ENCODE measurements around the gene TMSB4X. TPM values are rescaled to one million over a fixed set of nuclear protein-coding genes. Genes with fewer than 3 reads are reported as not detected.

The TMSB4X gene
- total and polyA plus RNA-seq, 2 donors (not counting 3 experiments of a cell fraction or from before 2014, with no cell fraction given), result 4,136 to 6,858 TPM

GRCh38 chrX:13009844-13010243 lies 34.9 kb downstream of the TMSB4X start:
- intact Hi-C loops (cut with micrococcal nuclease), result no loop called here
- Histone ChIP-seq H3K27me3 (ENCODE audit: control insufficient read depth in 2 of 2, insufficient read depth in 2 of 2, low read length in 2 of 2) (no peaks in the 10 kb centered on the region), H3K27ac (ENCODE audit: insufficient read depth, low read depth, low read length) (no peak overlapping the region), H2AFZ (ENCODE audit: low read depth, low read length) (no peak overlapping the region), H3K4me1 (ENCODE audit: control insufficient read depth, extremely low read depth, insufficient read depth, low read length) (peaks cover 3% of the 10 kb centered on the region), H3K9ac (replicated peaks; ENCODE audit: extremely low read depth, insufficient read depth, low read length) (no peak overlapping the region), H3K4me2 (ENCODE audit: insufficient read depth, low read length) (no peak overlapping the region), H4K20me1 (replicated peaks; ENCODE audit: control insufficient read depth, extremely low read depth, insufficient read depth, low read length) (no peaks in the 10 kb centered on the region), H3K9me1 (replicated peaks; ENCODE audit: control insufficient read depth, extremely low read depth, insufficient read depth, low read length) (no peaks in the 10 kb centered on the region), H3K9me3 (replicated peaks; ENCODE audit: control insufficient read depth, insufficient read depth, low read length) (no peaks in the 10 kb centered on the region), H3K36me3 (ENCODE audit: control insufficient read depth in 2 of 2, extremely low read depth in 1 of 2, insufficient read depth in 2 of 2, low read length in 2 of 2) (no peaks in the 10 kb centered on the region), H3K79me2 (ENCODE audit: control insufficient read depth, insufficient read depth, low read length) (no peaks in the 10 kb centered on the region), H3K4me3 (replicated peaks in 1 of 3; ENCODE audit: insufficient read depth in 1 of 3, low read depth in 1 of 3, low read length in 3 of 3) (no peak overlapping the region)
- TF ChIP-seq MAX (IDR thresholded peaks at IDR 0.05; ENCODE audit: insufficient read depth, insufficient read length) (no peak), MYC (IDR thresholded peaks at IDR 0.05; ENCODE audit: low read depth, low read length) (no peak)
- ChIA-PET POLR2A (no interaction called here), CTCF (interaction anchor here (1.0 kb wide), 1 partner anchor 19 kb away, joined by 4 read pairs; no protein-coding TSS in a partner anchor)
- dilution Hi-C loops (cut with MboI; ENCODE audit: extremely low pct_ligation_motif_present, low sequenced_read_pairs), result no loop called here
- no TSS peak for BruUV-seq (replicated peaks)
- DNase-seq (ENCODE audit: low read depth, low spot score) (no peak), FAIRE-seq (no peak)

- Histone ChIP-seq H3K27me3 (ENCODE audit: control insufficient read depth in 2 of 2, insufficient read depth in 2 of 2, low read length in 2 of 2) (no peaks in the 10 kb centered on the region), H3K4me1 (ENCODE audit: control insufficient read depth, extremely low read depth, insufficient read depth, low read length) (peaks cover 3% of the 10 kb centered on the region), H4K20me1 (replicated peaks; ENCODE audit: control insufficient read depth, extremely low read depth, insufficient read depth, low read length) (no peaks in the 10 kb centered on the region), H3K27ac (ENCODE audit: insufficient read depth, low read depth, low read length) (no peak overlapping the region), H2AFZ (ENCODE audit: low read depth, low read length) (no peak overlapping the region), H3K4me2 (ENCODE audit: insufficient read depth, low read length) (no peak overlapping the region), H3K9ac (replicated peaks; ENCODE audit: extremely low read depth, insufficient read depth, low read length) (no peak overlapping the region), H3K9me1 (replicated peaks; ENCODE audit: control insufficient read depth, extremely low read depth, insufficient read depth, low read length) (no peaks in the 10 kb centered on the region), H3K4me3 (replicated peaks in 1 of 3; ENCODE audit: insufficient read depth in 1 of 3, low read depth in 1 of 3, low read length in 3 of 3) (no peak overlapping the region), H3K79me2 (ENCODE audit: control insufficient read depth, insufficient read depth, low read length) (no peaks in the 10 kb centered on the region), H3K9me3 (replicated peaks; ENCODE audit: control insufficient read depth, insufficient read depth, low read length) (no peaks in the 10 kb centered on the region), H3K36me3 (ENCODE audit: control insufficient read depth in 2 of 2, extremely low read depth in 1 of 2, insufficient read depth in 2 of 2, low read length in 2 of 2) (no peaks in the 10 kb centered on the region)
- POLR2A ChIA-PET, result no interaction called here
- no peak for DNase-seq (ENCODE audit: low read depth, low spot score)
- intact Hi-C loops (cut with micrococcal nuclease), result no loop called here
- CTCF ChIA-PET, result interaction anchor here (1.0 kb wide), 1 partner anchor 18 kb away, joined by 4 read pairs; no protein-coding TSS in a partner anchor
- TF ChIP-seq POLR2A (IDR thresholded peaks at IDR 0.05; ENCODE audit: low read depth, low read length) (no peak), JUN (IDR thresholded peaks at IDR 0.05; ENCODE audit: borderline replicate concordance, insufficient read depth, insufficient read length, low read depth) (no peak), MAX (IDR thresholded peaks at IDR 0.05; ENCODE audit: insufficient read depth, insufficient read length) (no peak), GATA2 (IDR thresholded peaks at IDR 0.05; ENCODE audit: insufficient read depth, insufficient read length, low read depth, low read length) (no peak), CTCF (IDR thresholded peaks at IDR 0.05; ENCODE audit: extremely low read depth in 1 of 2, insufficient read depth in 1 of 2, low read depth in 1 of 2, low read length in 2 of 2) (no peak), FOS (IDR thresholded peaks at IDR 0.05; ENCODE audit: borderline replicate concordance, insufficient read depth, low read length) (no peak), MYC (IDR thresholded peaks at IDR 0.05; ENCODE audit: low read depth, low read length) (no peak)
- dilution Hi-C loops (cut with MboI; ENCODE audit: extremely low pct_ligation_motif_present, low sequenced_read_pairs), result no loop called here
- BruUV-seq (replicated peaks), result no TSS peak
- no peak for FAIRE-seq
Observed at GRCh38 chrX:13010546-13010945, 35.6 kb downstream of the TMSB4X start.

All from endothelial cell of umbilical vein (primary cell).